ENCODE data around the gene ATAD2B.

ATAD2B gene

DNA sequence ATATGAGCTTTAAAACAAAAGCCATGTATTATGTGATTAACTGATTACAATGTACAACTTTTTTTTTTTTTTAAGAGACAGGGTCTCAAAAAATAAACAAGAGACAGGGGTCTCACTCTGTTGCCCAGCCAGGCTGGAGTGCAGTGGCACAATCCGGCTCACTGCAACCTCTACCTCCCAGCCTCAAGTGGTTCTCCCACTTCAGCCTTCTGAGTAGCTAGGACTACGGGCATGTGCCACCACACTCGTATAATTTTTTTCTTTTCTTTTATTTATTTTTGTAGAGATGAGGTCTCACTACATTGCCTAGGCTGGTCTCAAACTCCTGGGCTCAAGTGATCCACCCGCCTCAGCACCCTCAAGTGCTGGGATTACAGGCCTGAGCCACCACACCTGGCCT, 103.1 kb downstream of the ATAD2B start:
- no peaks in the 10 kb centered on the region for H3K79me2 ChIP-seq (ENCODE audit: insufficient read depth, low read length)
- H3F3A ChIP-seq (ENCODE audit: insufficient read depth, low read length): no peaks in the 10 kb centered on the region
- H3K9me3 ChIP-seq (ENCODE audit: low read length): no peaks in the 10 kb centered on the region
- H2AFZ ChIP-seq (ENCODE audit: low read length): no peak overlapping the region
- H4K20me1 ChIP-seq (ENCODE audit: insufficient read depth, low read length): no peaks in the 10 kb centered on the region
- H3K4me3 ChIP-seq (ENCODE audit: low read depth, low read length, poor library complexity, severe bottlenecking): no peak overlapping the region
- H3K36me3 ChIP-seq (ENCODE audit: insufficient read depth, low read length): peaks cover 17% of the 10 kb centered on the region; the same call in 1 of the 2 replicates
- H3K9ac ChIP-seq (ENCODE audit: low read length): no peak overlapping the region
- H3K27ac ChIP-seq (ENCODE audit: low read depth, low read length, poor library complexity, severe bottlenecking): no peak overlapping the region
- H3K27me3 ChIP-seq (ENCODE audit: insufficient read depth, low read length): no peaks in the 10 kb centered on the region
- H3K9me2 ChIP-seq (ENCODE audit: low read depth, low read length): no peaks in the 10 kb centered on the region
- H3K4me1 ChIP-seq (ENCODE audit: insufficient read depth, low read length, severe bottlenecking): peaks cover 3% of the 10 kb centered on the region
- no peak for TF ChIP-seq EZH2 (IDR thresholded peaks at IDR 0.05; ENCODE audit: borderline replicate concordance, low read length)
- TF ChIP-seq, protein P1, sequence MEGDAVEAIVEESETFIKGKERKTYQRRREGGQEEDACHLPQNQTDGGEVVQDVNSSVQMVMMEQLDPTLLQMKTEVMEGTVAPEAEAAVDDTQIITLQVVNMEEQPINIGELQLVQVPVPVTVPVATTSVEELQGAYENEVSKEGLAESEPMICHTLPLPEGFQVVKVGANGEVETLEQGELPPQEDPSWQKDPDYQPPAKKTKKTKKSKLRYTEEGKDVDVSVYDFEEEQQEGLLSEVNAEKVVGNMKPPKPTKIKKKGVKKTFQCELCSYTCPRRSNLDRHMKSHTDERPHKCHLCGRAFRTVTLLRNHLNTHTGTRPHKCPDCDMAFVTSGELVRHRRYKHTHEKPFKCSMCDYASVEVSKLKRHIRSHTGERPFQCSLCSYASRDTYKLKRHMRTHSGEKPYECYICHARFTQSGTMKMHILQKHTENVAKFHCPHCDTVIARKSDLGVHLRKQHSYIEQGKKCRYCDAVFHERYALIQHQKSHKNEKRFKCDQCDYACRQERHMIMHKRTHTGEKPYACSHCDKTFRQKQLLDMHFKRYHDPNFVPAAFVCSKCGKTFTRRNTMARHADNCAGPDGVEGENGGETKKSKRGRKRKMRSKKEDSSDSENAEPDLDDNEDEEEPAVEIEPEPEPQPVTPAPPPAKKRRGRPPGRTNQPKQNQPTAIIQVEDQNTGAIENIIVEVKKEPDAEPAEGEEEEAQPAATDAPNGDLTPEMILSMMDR (IDR thresholded peaks at IDR 0.05; ENCODE audit: low read length): no peak
- H3K4me2 ChIP-seq (ENCODE audit: low read length): no peak overlapping the region

DNA sequence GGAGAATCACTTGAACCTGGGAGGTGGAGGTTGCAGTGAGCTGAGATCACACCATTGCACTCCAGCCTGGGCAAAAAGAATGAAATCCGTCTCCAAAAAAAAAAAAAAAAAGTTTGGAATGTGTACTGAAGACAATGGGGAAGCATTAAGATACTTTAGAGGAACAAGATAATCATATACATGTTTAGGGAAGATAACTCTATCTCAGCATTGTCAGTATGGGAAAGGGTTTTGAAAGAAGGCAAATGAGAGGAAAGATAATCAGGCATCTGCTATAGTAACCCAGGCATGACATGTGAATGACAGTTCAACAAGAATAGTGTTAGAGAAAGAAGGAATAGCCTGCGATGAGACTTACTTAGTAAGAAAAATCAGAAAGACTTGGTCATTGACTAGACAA, 112.0 kb downstream of the ATAD2B start:
- no peaks in the 10 kb centered on the region for H3K4me1 ChIP-seq (ENCODE audit: insufficient read depth, low read length, severe bottlenecking)
- no peak overlapping the region for H3K4me2 ChIP-seq (ENCODE audit: low read length)
- H4K20me1 ChIP-seq (ENCODE audit: insufficient read depth, low read length): no peaks in the 10 kb centered on the region
- H3K4me3 ChIP-seq (ENCODE audit: low read depth, low read length, poor library complexity, severe bottlenecking): no peak overlapping the region
- TF ChIP-seq, protein P1 (IDR thresholded peaks at IDR 0.05; ENCODE audit: low read length): no peak
- no peak for TF ChIP-seq EZH2 (IDR thresholded peaks at IDR 0.05; ENCODE audit: borderline replicate concordance, low read length)
- H3K79me2 ChIP-seq (ENCODE audit: insufficient read depth, low read length): no peaks in the 10 kb centered on the region
- no peaks in the 10 kb centered on the region for H3K27me3 ChIP-seq (ENCODE audit: insufficient read depth, low read length)
- H3K27ac ChIP-seq (ENCODE audit: low read depth, low read length, poor library complexity, severe bottlenecking): no peak overlapping the region
- no peak overlapping the region for H3K9ac ChIP-seq (ENCODE audit: low read length)
- H3K9me3 ChIP-seq (ENCODE audit: low read length): no peaks in the 10 kb centered on the region
- peaks cover 20% of the 10 kb centered on the region for H3K36me3 ChIP-seq (ENCODE audit: insufficient read depth, low read length)
- H3F3A ChIP-seq (ENCODE audit: insufficient read depth, low read length): no peaks in the 10 kb centered on the region
- H2AFZ ChIP-seq (ENCODE audit: low read length): no peak overlapping the region
- H3K9me2 ChIP-seq (ENCODE audit: low read depth, low read length): no peaks in the 10 kb centered on the region

DNA sequence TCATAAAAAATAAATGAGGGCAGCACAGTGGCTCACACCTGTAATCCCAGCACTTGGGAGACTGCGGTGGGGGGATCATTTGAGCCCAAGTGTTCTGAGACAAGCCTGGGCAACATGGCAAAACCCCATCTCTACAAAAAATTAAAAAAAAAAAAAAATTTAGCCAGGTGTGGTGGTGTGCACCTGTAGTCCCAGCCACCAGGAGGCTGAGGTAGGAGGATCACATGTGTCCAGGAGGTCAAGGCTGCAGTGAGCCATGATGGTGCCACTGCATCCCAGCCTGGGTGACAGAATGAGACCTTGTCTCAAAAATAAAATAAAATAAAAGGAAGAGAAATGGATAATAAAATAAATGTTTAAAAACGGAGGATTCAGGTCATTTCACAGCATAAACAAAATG, 113.5 kb downstream of the ATAD2B start:
- no peaks in the 10 kb centered on the region for H3K9me2 ChIP-seq (ENCODE audit: low read depth, low read length)

More for the DNA sequence above, 113.5 kb downstream of the ATAD2B start:
- no peaks in the 10 kb centered on the region for H3K9me3 ChIP-seq (ENCODE audit: low read length)
- no peak for TF ChIP-seq EZH2 (IDR thresholded peaks at IDR 0.05; ENCODE audit: borderline replicate concordance, low read length)
- TF ChIP-seq, protein P1 (IDR thresholded peaks at IDR 0.05; ENCODE audit: low read length): no peak
- no peak overlapping the region for H3K4me3 ChIP-seq (ENCODE audit: low read depth, low read length, poor library complexity, severe bottlenecking)
- no peak overlapping the region for H3K27ac ChIP-seq (ENCODE audit: low read depth, low read length, poor library complexity, severe bottlenecking)
- H2AFZ ChIP-seq (ENCODE audit: low read length): no peak overlapping the region
- H3K9ac ChIP-seq (ENCODE audit: low read length): no peak overlapping the region
- peaks cover 36% of the 10 kb centered on the region for H3K36me3 ChIP-seq (ENCODE audit: insufficient read depth, low read length)
- H3K79me2 ChIP-seq (ENCODE audit: insufficient read depth, low read length): no peaks in the 10 kb centered on the region
- H3K4me1 ChIP-seq (ENCODE audit: insufficient read depth, low read length, severe bottlenecking): no peaks in the 10 kb centered on the region
- no peaks in the 10 kb centered on the region for H4K20me1 ChIP-seq (ENCODE audit: insufficient read depth, low read length)
- H3F3A ChIP-seq (ENCODE audit: insufficient read depth, low read length): no peaks in the 10 kb centered on the region
- H3K27me3 ChIP-seq (ENCODE audit: insufficient read depth, low read length): no peaks in the 10 kb centered on the region
- H3K4me2 ChIP-seq (ENCODE audit: low read length): no peak overlapping the region

Measured in OCI-LY1 (cell line).